GM23338 (cell line): Measurements from ENCODE around the gene MYRF. TPM values are rescaled to one million over a fixed set of nuclear protein-coding genes. Genes with fewer than 3 reads are reported as not detected.

ENCODE experiments used
- CREB1 ChIP-seq: fragments of 250-450 bp; sonication (Bioruptor Pico); IDR thresholded peaks from 2 replicates; pipeline ENCODE4 v1.5.0; 2020; ENCODE audit warnings: low read depth, mild to moderate bottlenecking, moderate library complexity
- CTCF ChIP-seq, 2 experiments: fragments of 200-600 bp in 1 of 2; sonication (generic) in 1 of 2; conservative IDR thresholded peaks; 2 replicates each; pipeline versions ENCODE4 v1.5.1 to v1.6.1; 2016 to 2017; ENCODE audit warnings: antibody characterized with exemption in 2 of 2, low read depth in 2 of 2, mild to moderate bottlenecking in 2 of 2, moderate library complexity in 1 of 2
- ETS1 ChIP-seq: IDR thresholded peaks from 2 replicates; pipeline ENCODE4 v1.6.1; 2016; ENCODE audit warnings: antibody characterized with exemption
- NANOG ChIP-seq: IDR thresholded peaks from 2 replicates; pipeline ENCODE4 v1.6.1; 2016; ENCODE audit warnings: antibody characterized with exemption, borderline replicate concordance
- POLR2AphosphoS5 ChIP-seq: IDR thresholded peaks from 2 replicates; pipeline ENCODE4 v1.6.1; 2016; ENCODE audit warnings: antibody characterized with exemption, low read depth
- ZNF114 ChIP-seq: fragments of 250-450 bp; sonication (Bioruptor Pico); IDR thresholded peaks from 2 replicates; pipeline ENCODE4 v1.5.0; 2020; ENCODE audit warnings: mild to moderate bottlenecking, moderate library complexity
- ZNF462 ChIP-seq: fragments of 250-450 bp; sonication (Bioruptor Pico); IDR thresholded peaks from 2 replicates; pipeline ENCODE4 v1.5.0; 2020; ENCODE audit warnings: mild to moderate bottlenecking, moderate library complexity
- polyA plus RNA-seq: library from polyadenylated mRNA; unstranded; fragments of >200 nt; fragmentation: Nextera tagmentation; extraction: Ambion mirVana; gene quantifications from 2 replicates; pipeline ENCODE4 v1.2.1, GENCODE V29; 2016
- total RNA-seq: library from RNA; depleted of rRNA; stranded (reverse); fragments of >200 nt; shearing (Covaris generic); gene quantifications from 2 replicates; pipeline ENCODE4 v1.2.3, GENCODE V29; 2014

MYRF gene
- total and polyA plus RNA-seq, 2 experiments from 2014 or later, result 1.9 to 5.5 TPM

GRCh38 chr11:61814958-61815789, 62.7 kb downstream of the MYRF start (continued):
- TF ChIP-seq ZNF462 (CRISPR knock-in tag) (no peak), NANOG (no peak), CREB1 (CRISPR knock-in tag) (peak; percentile 75), POLR2AphosphoS5 (peak; percentile 99), ZNF114 (CRISPR knock-in tag) (no peak), ETS1 (0 out of 2 replicates have a peak, but pooled peaks have one; percentile 12), CTCF (conservative IDR thresholded peaks at IDR 0.05; ENCODE audit: low read depth in 2 of 2) (no peak)
